CD4-positive, alpha-beta T cell treated with Interleukin-15 for 1 hour (primary cell): ENCODE measurements around the gene EHMT1.
A peak's percentile ranks its signal among the peaks of the same experiment; 100 is the strongest.

Experiments
- DNase-seq: peaks from one replicate; pipeline ENCODE4 v3.0.0-alpha.2; 2020

Gene EHMT1

GRCh38 chr9:137676998-137677397 lies 58.2 kb downstream of the EHMT1 start:
- no peak for DNase-seq

GRCh38 chr9:137678202-137678601 lies 59.4 kb downstream of the EHMT1 start:
- DNase-seq: no peak

- no peak for DNase-seq
These were observed 60.4 kb downstream of the EHMT1 start for GRCh38 chr9:137679249-137679648.

GRCh38 chr9:137679695-137680305 lies 61.0 kb downstream of the EHMT1 start:
- no peak for DNase-seq

GRCh38 chr9:137680444-137681358 lies 61.9 kb downstream of the EHMT1 start:
- DNase-seq: no peak

GRCh38 chr9:137682428-137683105 lies 63.8 kb downstream of the EHMT1 start:
- no peak for DNase-seq

GRCh38 chr9:137683262-137683864 lies 64.6 kb downstream of the EHMT1 start:
- no peak for DNase-seq

GRCh38 chr9:137685035-137685740 lies 66.4 kb downstream of the EHMT1 start:
- no peak for DNase-seq

GRCh38 chr9:137685741-137686420 lies 67.1 kb downstream of the EHMT1 start:
- no peak for DNase-seq

- no peak for DNase-seq
These were observed 69.5 kb downstream of the EHMT1 start for GRCh38 chr9:137688261-137688660.

- DNase-seq: peak; percentile 50
These were observed 69.9 kb downstream of the EHMT1 start for GRCh38 chr9:137688725-137689124.

GRCh38 chr9:137689745-137690529 lies 71.1 kb downstream of the EHMT1 start:
- no peak for DNase-seq

GRCh38 chr9:137690930-137691645 lies 72.3 kb downstream of the EHMT1 start:
- no peak for DNase-seq

- peak; percentile 57 for DNase-seq
These were observed 73.0 kb downstream of the EHMT1 start for GRCh38 chr9:137691646-137692351.

- DNase-seq: no peak
These were observed 75.6 kb downstream of the EHMT1 start for GRCh38 chr9:137694236-137694959.

- peak; percentile 30 for DNase-seq
These were observed 76.4 kb downstream of the EHMT1 start for GRCh38 chr9:137694962-137695875.

- no peak for DNase-seq
These were observed 77.5 kb downstream of the EHMT1 start for GRCh38 chr9:137696136-137696925.
